Endothelial cell of umbilical vein (primary cell): Measurements from ENCODE around the gene ARHGAP21.

Experiments used
- CTCF ChIP-seq, 2 donors: IDR thresholded peaks; 1 replicate in 1 of 2; 2 replicates in 1 of 2; pipeline ENCODE4 v1.5.1; 2011; ENCODE audit warnings: low read length in 2 of 2, mild to moderate bottlenecking in 2 of 2, moderate library complexity in 2 of 2, control low read depth in 1 of 2, inconsistent platforms in 1 of 2, low read depth in 1 of 2; ENCODE audit not compliant: insufficient read depth in 1 of 2; ENCODE audit errors: extremely low read depth in 1 of 2
- EZH2 ChIP-seq: IDR thresholded peaks from 2 replicates; pipeline ENCODE4 v1.6.1; 2012; ENCODE audit warnings: borderline replicate concordance, low read depth, mild to moderate bottlenecking, moderate library complexity, low read length, inconsistent platforms; ENCODE audit not compliant: severe bottlenecking
- JUN ChIP-seq: IDR thresholded peaks from 2 replicates; pipeline ENCODE4 v1.6.1; 2011; ENCODE audit warnings: borderline replicate concordance, low read depth; ENCODE audit not compliant: insufficient read length, insufficient read depth
- MYC ChIP-seq: IDR thresholded peaks from one replicate; pipeline ENCODE4 v1.6.1; 2011; ENCODE audit warnings: mild to moderate bottlenecking, low read depth, low read length
- POLR2A ChIP-seq: IDR thresholded peaks from 2 replicates; pipeline ENCODE4 v1.6.1; 2012; ENCODE audit warnings: low read depth, mild to moderate bottlenecking, control low read depth, low read length
- POLR2AphosphoS5 ChIP-seq: IDR thresholded peaks from 2 replicates; pipeline ENCODE4 v1.6.1; 2012; ENCODE audit warnings: low read depth, mild to moderate bottlenecking, control low read depth, low read length, moderate library complexity; ENCODE audit not compliant: insufficient read depth
- TF ChIP-seq, protein P1 (sequence below): IDR thresholded peaks from 2 replicates; pipeline ENCODE4 v1.6.1; 2011; ENCODE audit not compliant: insufficient read depth, insufficient read length

- no peak for TF ChIP-seq CTCF (IDR thresholded peaks at IDR 0.05; ENCODE audit: extremely low read depth in 1 of 2, insufficient read depth in 1 of 2, low read depth in 1 of 2, low read length in 2 of 2)
- TF ChIP-seq EZH2, result no peak
- no peak for TF ChIP-seq POLR2AphosphoS5
- no peak for TF ChIP-seq MYC
- TF ChIP-seq, protein P1, sequence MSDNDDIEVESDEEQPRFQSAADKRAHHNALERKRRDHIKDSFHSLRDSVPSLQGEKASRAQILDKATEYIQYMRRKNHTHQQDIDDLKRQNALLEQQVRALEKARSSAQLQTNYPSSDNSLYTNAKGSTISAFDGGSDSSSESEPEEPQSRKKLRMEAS, result no peak
- TF ChIP-seq JUN, result no peak
- TF ChIP-seq POLR2A, result no peak
Measured at GRCh38 chr10:24618401-24618800, 105.3 kb downstream of the ARHGAP21 start.
